T47D (cell line): Measurements from ENCODE around the gene MOSPD3.

Experiments used
- DNase-seq, 2 experiments: peaks; one replicate each; pipeline versions ENCODE4 v3.0.0 to v3.0.0-alpha.2; 2011 to 2012; ENCODE audit warnings: low read depth in 1 of 2, low spot score in 1 of 2
- JUND ChIP-seq: IDR thresholded peaks from 2 replicates; pipeline ENCODE4 v1.6.1; 2012; ENCODE audit warnings: low read depth
- in situ Hi-C: cut with HindIII; loops from 2 replicates; pipeline ENCODE4 v1.10.0; 2016; ENCODE audit warnings: low sequenced_read_pairs, low pct_unique_long_range_greater_than_20kb

MOSPD3 gene

DNA sequence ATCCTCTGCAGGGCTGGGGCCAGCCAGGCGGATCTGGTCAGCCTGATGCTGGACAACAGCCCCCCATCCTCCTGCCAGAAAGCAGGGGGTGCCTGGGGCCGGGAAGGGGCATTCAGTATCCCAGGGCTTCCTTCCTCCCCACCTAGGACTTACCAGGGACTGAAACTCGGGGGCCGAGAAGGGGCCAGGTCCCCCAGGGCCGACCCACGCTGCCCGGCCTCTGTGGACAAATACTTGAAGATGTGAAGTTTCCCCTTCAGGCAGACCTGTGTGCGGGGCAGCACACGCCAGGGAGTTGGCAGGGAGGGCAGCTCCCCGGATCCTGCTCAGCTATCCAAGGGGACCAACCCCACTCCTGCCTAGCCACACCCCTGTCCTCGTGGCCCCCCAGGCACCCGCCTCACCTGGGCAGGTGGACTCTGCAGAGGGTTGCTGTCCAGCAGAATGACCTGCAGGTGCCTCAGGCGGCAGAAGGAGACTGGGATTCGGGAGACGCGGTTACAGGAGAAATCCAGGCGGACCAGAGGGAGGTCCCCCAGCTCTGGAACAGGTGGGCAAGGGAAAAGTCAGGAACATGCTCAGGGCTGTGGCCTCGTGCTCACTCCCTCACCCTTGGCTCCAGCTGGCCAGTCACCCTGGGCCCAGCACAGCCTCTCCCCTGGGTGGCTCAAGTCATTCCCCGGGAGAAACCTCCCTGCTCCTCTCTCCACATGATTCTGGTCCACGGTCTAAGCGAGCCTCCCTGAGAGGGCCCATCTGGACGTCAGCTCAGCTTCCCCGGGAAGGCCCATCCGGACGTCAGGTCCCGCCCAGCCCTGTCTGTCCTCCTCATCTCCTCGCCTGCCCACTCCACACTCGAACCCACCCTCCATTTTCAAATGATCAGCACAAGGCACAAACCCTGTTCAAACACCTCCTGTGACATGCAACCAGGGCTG is 33.8 kb upstream of the MOSPD3 start:
- no peak for TF ChIP-seq JUND
- in situ Hi-C loops = no loop called here
- no peak for DNase-seq

DNA sequence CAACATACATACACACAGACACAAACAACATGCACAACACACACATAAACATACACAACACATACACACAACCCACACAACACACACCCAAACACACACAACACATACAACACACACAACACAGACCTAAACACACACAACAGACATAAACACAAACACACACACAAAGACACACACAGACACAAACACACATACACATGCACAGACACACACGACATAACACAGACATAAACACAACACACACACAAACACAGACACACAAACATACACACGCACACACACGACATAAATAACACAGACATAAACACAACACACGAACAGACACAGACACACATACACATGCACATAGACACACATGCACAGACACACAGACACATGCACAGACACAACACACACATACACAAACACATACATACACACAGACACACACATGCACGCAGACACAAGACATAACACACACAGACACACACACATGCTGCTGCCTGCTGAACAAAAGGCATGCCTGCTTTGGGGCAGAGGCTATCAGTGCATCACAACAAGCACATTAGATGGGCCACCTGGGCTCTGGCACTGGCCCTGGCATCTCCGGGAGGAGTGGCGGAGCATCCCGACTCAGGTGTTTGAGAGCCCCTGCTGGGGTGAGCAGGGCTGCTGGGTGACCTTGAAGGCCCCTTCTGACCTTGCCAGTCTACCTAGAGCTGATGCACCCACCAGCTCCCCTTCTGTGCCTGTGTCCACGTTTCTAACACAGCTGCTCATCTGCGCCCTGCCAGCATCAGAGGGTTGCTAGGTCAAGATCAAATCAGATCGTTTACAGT is 31.7 kb upstream of the MOSPD3 start:
- in situ Hi-C loops = no loop called here
- no peak for DNase-seq
- TF ChIP-seq JUND = no peak

DNA sequence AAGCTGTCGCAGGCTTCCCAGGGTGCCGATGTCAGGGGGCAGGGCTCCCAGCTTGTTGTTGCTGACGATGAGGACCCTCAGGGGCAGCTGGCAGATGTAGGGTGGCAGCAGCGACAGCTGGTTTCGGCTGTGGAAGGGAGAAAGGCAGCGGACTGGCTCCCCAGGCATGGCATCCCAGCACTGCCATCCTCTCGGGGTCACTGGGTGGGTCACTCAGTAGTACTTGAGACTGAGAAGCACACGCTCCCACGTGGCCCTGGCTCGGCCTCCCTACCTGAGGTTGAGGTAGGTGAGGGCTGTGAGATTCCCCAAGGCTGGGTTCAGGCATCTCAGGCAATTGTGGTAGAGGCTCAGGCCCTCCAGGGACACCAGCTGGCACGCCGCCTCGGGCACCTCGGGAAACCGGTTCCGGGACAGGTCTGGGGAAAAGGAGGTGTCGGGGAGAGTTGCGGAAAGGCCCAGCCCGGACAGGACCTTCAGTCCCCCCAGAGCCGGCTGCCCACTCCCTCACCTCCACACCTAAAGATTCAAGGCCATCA is 30.2 kb upstream of the MOSPD3 start:
- TF ChIP-seq JUND = no peak
- peak; percentile 48 to 84 for DNase-seq

DNA sequence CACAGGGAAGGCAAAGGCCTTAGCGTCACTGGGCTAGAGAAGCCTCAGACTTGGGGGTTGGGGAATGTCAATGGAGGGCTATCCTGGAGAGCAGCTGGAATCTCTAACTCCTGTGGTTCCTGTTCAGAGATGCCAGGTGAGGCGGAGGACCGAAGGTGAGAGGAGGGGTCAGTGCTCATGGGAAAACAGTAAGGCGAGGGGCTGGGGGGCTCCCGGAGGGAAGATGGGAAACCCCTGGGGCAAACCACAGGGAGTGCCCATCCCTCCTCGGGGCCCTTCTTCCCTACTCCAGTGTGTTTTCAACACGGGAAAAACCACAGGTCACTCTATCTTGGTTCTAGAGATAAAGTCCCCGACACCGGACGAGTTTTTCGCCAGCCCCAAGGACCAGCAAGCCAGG is 29.7 kb upstream of the MOSPD3 start:
- TF ChIP-seq JUND = no peak
- in situ Hi-C loops = no loop called here
- no peak for DNase-seq

More for the DNA sequence above, 30.2 kb upstream of the MOSPD3 start:
- in situ Hi-C loops = no loop called here

DNA sequence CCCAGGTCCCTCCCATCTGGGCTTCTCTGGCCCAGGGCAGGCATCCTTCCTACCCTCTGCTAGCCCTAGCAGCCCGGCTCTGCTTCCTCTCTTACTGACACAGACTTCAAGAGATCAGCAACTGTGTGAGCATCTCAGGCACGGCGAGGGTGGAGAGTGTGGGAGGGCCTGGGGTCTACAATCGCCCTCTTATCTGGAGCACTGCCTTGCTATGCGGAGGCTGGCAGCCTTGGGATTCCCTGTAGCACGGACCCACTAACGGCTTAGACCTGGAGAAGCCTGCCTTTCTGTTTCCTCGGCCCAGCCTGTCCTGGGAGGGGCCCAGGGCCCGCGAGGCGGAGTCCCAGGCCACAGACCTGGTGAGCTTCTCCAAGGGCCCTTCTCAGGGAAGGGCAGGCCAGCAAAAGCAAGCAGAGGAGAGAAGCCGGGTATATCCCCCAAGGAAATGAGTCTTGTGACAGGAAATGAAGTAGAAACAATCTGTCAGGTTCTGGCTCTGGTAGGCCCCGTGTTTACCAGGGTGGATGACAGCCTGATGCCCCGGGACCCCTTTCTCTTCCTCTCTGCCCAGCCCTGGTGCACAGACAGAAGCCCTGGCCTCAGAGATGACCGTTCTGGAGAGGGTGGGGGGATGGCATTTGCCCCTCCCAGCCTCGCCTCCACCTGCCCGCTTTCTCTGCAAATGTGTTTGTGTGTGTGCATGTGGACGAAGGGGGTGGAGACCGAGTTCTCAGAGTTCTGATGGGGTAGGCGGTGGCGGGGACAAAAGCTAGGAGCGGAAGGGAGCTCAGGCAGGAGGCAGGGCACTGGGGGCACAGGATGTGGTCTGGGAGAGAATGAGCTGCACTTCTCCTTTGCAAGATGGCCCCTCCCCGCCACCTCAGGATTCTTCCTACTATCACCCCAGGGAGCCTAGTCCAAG is 28.9 kb upstream of the MOSPD3 start:
- peak; percentile 44 to 55 for DNase-seq
- in situ Hi-C loops = no loop called here
- TF ChIP-seq JUND = no peak

DNA sequence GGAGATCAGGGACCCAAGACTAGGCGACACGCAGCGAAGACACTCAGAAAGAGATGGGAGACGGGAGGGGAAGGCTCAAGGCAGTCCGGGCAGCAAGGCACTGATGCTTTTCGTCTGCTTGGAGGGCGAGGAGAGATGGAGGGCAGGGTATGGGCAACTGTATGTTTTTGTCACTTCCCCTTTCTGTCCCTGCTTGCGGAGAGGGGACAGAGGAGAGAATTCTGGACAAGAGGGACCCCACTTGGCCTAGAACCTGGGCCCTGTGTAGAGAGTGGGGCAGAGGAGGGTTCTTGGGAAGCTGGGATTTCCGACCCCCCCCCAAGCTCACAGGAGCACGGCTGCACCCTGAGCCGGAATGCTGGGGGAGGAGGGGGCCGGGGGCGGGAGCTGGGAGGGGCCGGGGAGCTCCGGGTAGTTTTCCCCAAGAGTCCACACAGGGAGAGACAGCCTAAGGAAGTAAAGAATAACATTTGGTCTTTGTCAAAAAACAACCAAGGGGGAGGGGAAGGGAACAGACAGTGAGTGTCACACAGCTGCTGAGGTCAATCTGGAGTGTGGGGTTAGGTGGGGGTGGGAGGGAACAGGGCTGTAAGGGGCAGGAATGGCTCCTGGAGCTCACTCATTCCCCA is 28.2 kb upstream of the MOSPD3 start:
- DNase-seq = no peak
- in situ Hi-C loops = no loop called here
- no peak for TF ChIP-seq JUND

DNA sequence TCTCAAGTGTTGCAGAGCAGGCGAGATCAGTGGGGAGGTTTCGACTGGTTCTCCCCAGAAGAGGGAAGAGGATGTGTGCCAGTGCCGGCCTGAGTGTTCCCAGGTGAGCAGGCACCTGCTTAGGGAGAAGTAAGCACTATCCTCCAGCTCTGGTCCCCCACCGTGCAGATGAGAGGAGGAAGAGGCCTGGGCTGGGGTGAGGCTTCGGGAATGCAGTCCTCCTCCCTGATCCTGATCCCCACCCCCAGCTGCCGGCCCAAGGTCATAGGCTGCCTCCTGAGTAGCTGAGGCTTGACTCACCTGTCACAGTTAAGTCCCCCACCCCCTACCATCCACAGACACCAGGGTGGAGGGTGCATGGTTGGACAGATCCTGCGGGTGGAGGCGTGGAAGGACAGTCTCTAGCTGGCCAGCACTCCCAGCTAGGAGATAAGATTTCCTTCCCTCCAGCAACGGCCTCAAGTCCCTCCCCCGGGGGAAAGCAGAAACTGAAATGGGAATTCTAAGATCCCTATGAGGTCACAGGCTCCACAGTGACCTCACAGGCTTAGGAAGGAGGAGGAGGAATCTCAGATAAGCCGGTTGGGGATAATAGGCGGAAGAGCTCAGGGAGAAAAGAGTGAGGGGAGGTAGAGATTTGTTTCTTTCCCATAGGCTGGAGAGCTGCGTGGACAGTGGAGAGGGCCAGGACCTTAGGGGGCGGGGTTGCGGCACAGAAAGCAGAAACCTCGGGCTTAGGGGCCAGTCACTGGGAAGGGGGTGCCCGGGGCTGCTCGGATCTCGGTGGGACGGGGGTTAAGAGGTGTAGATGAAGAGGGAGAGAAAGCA is 27.4 kb upstream of the MOSPD3 start:
- TF ChIP-seq JUND = no peak
- DNase-seq = peak in 1 of 2 experiments; percentile 45
- in situ Hi-C loops = no loop called here

DNA sequence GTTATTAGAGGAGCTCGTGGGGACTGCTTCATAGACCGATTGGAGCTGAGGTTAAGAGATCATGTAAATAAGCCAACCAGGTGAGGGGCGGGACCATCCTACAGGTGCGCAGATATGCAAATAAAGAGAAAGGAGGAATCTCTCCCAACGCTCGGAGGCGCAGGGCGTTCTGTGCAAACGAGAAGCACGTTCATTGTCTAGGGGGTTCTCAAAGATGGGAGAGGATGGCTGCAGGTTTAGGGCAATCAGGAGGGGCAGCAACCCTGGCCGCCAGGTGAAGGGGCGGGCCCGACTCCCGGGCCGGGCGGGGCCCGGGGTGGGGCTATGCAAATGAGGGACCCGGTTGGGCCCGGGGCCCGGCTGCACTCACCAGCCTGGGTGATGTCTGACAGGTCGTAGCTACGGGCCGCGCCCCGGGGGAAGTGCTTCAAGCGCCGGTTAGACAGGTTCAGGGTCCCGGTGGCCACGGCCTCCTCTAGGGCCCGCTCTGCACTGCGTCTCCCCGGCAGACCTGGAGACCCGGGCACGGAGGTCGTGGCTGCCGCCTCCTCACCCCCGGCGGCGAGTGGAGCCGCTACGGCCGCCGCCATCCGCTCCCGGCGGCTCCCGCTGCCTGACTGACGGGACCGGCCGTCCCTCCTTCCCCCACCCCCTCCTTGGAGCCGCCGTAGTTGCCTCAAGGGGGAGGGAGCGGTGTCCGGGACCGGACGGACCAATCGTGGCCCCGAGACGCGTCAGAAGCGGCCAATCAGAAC is 26.7 kb upstream of the MOSPD3 start, which contains the start of gene LRCH4:
Gene LRCH4 (minus strand): TSS at position 619 of the 755 bp plus-strand sequence. CDS start 29 bp downstream, at position 590.
- in situ Hi-C loops = no loop called here
- DNase-seq = peak; percentile 50 to 68
- no peak for TF ChIP-seq JUND

DNA sequence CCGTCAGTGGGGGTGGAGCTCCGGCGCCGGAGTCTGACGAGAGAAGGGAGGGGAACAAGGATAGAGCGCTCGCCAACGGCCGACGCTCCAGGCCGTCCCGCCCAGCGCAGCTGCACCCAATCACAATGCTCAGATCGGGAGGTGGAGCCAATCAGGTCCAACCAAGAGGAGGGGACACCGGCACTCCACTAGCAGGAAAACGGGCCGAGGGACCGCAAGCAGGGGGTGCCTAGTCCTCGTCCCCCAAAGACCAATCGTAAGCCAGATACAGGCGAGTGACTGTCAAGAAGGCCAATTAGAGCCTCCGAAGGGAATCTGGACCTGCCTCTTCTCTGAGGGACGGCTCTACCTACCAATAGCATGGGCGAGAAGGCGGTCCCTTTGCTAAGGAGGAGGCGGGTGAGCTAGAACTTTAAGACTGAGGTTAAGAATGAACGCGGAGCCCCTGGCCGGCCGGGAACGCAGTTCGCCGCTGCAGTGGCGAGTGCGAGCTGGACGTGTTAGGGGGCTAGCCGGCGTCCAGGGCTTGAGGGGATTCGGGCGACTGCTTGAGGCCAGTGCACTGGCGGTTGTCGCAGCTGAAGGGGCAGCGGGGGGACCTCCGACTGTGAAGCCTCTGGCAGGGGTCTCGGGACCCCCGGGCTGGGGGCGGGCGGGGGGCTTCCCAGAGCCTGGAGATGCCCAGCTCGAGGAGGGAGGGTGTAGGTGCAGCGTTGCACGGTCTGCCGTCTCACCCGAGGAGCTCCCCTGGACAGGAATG is 25.9 kb upstream of the MOSPD3 start, which contains the start of gene FBXO24:
Gene FBXO24 (plus strand): TSS at position 63 of the 760 bp plus-strand sequence. CDS start 298 bp downstream, at position 361.
- in situ Hi-C loops = no loop called here
- no peak for TF ChIP-seq JUND
- peak; percentile 98 to 99 for DNase-seq

DNA sequence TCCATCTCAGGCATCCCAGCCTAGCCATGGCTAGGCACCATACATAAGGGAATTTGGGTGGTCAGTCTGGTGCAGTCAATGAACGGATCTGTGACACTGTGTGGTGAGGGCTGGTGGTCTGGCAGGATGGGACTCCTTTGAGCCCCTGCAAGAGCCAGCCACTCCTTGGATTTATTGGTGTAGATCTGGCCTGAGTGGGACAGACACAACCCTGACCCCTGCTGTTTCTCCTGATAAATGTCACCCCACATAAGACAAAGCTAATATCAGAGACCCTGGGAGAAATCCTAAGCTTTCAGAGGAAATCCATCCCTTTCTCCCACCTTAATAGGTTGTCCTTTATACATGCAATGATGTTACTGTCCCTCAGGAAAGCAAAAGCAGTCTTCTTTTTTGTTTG is 23.9 kb upstream of the MOSPD3 start:
- in situ Hi-C loops = no loop called here
- DNase-seq = no peak
- TF ChIP-seq JUND = no peak
